OCI-LY3 (cell line): ENCODE results near the gene NRXN3.

Experiments
- H2AFZ ChIP-seq: fragments of 200-600, 300-600 bp; shearing (Covaris generic); 2 replicates; pipeline ENCODE4 v1.6.0; 2014; ENCODE audit warnings: antibody characterized with exemption, low read depth, low read length
- H3K27ac ChIP-seq: fragments of 200-600, 300-600 bp; sonication (generic); 2 replicates; pipeline ENCODE4 v1.5.1; 2014; ENCODE audit warnings: mild to moderate bottlenecking, low read length, moderate library complexity, mixed read lengths
- H3K27me3 ChIP-seq: fragments of 200-600, 300-600 bp; sonication (generic); 2 replicates; pipeline ENCODE4 v1.6.1; 2014; ENCODE audit warnings: low read depth, low read length, mixed read lengths
- H3K36me3 ChIP-seq: fragments of 200-600, 300-600 bp; sonication (generic); replicated peaks from 2 replicates; pipeline ENCODE3; 2014; ENCODE audit warnings: low read depth, low read length, mixed read lengths
- H3K4me1 ChIP-seq: fragments of 300-600, 200-600 bp; sonication (generic); 2 replicates; pipeline ENCODE4 v1.6.1; 2014; ENCODE audit warnings: low read length, mixed read lengths
- H3K4me2 ChIP-seq: fragments of 200-600, 300-600 bp; sonication (generic); 2 replicates; pipeline ENCODE4 v1.6.1; 2014; ENCODE audit warnings: low read length, mixed read lengths
- H3K4me3 ChIP-seq: fragments of 300-600, 200-600 bp; sonication (generic); 2 replicates; pipeline ENCODE4 v1.5.1; 2014; ENCODE audit warnings: antibody characterized with exemption, mild to moderate bottlenecking, low read length, moderate library complexity
- H3K79me2 ChIP-seq: fragments of 300-600, 200-600 bp; shearing (Covaris generic); 2 replicates; pipeline ENCODE4 v1.6.1; 2014; ENCODE audit warnings: mild to moderate bottlenecking, low read length, mixed read lengths
- H3K9ac ChIP-seq: fragments of 300-600, 200-600 bp; shearing (Covaris generic); 2 replicates; pipeline ENCODE4 v1.6.0; 2014; ENCODE audit warnings: mild to moderate bottlenecking, low read length, moderate library complexity
- H3K9me3 ChIP-seq: fragments of 200-600, 300-600 bp; shearing (Covaris generic); 2 replicates; pipeline ENCODE4 v1.6.1; 2014; ENCODE audit warnings: low read length, mixed read lengths; ENCODE audit not compliant: insufficient read depth
- H4K20me1 ChIP-seq: fragments of 200-600, 300-600 bp; sonication (generic); 2 replicates; pipeline ENCODE4 v1.6.1; 2016; ENCODE audit warnings: low read length, mixed read lengths; ENCODE audit not compliant: insufficient read depth
- CTCF ChIP-seq: fragments of 200-600, 300-600 bp; sonication (generic); IDR thresholded peaks from 2 replicates; pipeline ENCODE4 v1.5.1; 2014; ENCODE audit warnings: antibody characterized with exemption, low read length, low read depth
- EZH2phosphoT487 ChIP-seq: fragments of 200-600 bp; shearing (Covaris generic); IDR thresholded peaks from 2 replicates; pipeline ENCODE4 v1.6.1; 2018; ENCODE audit warnings: antibody characterized with exemption, mixed run types, low read depth

Gene NRXN3

GRCh38 chr14:79708426-79709388 lies 1538.5 kb downstream of the NRXN3 start:
- no peak overlapping the region for H3K27ac ChIP-seq
- no peaks in the 10 kb centered on the region for H4K20me1 ChIP-seq
- no peak overlapping the region for H3K9ac ChIP-seq
- no peak for TF ChIP-seq EZH2phosphoT487
- TF ChIP-seq CTCF: no peak
- no peaks in the 10 kb centered on the region for H3K27me3 ChIP-seq
- no peaks in the 10 kb centered on the region for H3K36me3 ChIP-seq
- H3K4me1 ChIP-seq: no peaks in the 10 kb centered on the region
- no peaks in the 10 kb centered on the region for H3K9me3 ChIP-seq
- H3K4me2 ChIP-seq: no peak overlapping the region
- H2AFZ ChIP-seq: no peak overlapping the region
- no peaks in the 10 kb centered on the region for H3K79me2 ChIP-seq
- no peak overlapping the region for H3K4me3 ChIP-seq

- Histone ChIP-seq H3K9me3 (no peaks in the 10 kb centered on the region), H3K79me2 (no peaks in the 10 kb centered on the region), H3K4me3 (no peak overlapping the region), H3K4me1 (no peaks in the 10 kb centered on the region), H3K9ac (no peak overlapping the region), H2AFZ (no peak overlapping the region), H3K4me2 (no peak overlapping the region), H4K20me1 (no peaks in the 10 kb centered on the region), H3K27ac (no peak overlapping the region), H3K36me3 (no peaks in the 10 kb centered on the region), H3K27me3 (no peaks in the 10 kb centered on the region)
- no peak for TF ChIP-seq CTCF
- no peak for TF ChIP-seq EZH2phosphoT487
Observed at GRCh38 chr14:79709573-79709972, 1539.4 kb downstream of the NRXN3 start.

- Histone ChIP-seq H3K36me3 (no peaks in the 10 kb centered on the region), H3K4me2 (no peak overlapping the region), H3K9me3 (no peaks in the 10 kb centered on the region), H3K27me3 (no peaks in the 10 kb centered on the region), H3K79me2 (no peaks in the 10 kb centered on the region), H3K9ac (no peak overlapping the region), H3K4me1 (no peaks in the 10 kb centered on the region), H3K27ac (no peak overlapping the region), H4K20me1 (no peaks in the 10 kb centered on the region), H3K4me3 (no peak overlapping the region), H2AFZ (no peak overlapping the region)
- TF ChIP-seq CTCF: no peak
Observed at GRCh38 chr14:79712302-79712950, 1542.3 kb downstream of the NRXN3 start.

GRCh38 chr14:79721399-79722084 lies 1551.4 kb downstream of the NRXN3 start:
- Histone ChIP-seq H2AFZ (no peak overlapping the region), H3K79me2 (no peaks in the 10 kb centered on the region), H3K9ac (no peak overlapping the region), H3K27me3 (no peaks in the 10 kb centered on the region), H4K20me1 (no peaks in the 10 kb centered on the region), H3K4me3 (no peak overlapping the region), H3K4me2 (no peak overlapping the region), H3K36me3 (no peaks in the 10 kb centered on the region), H3K9me3 (no peaks in the 10 kb centered on the region), H3K27ac (no peak overlapping the region), H3K4me1 (no peaks in the 10 kb centered on the region)
- TF ChIP-seq EZH2phosphoT487 (no peak), CTCF (no peak)
